Thoracic aorta (tissue), 2 donors: ENCODE results near the gene KAZN. TPM values are rescaled to one million over a fixed set of nuclear protein-coding genes. Genes with fewer than 3 reads are reported as not detected.

Source experiments
- ATAC-seq: fragments of 150-250 bp; one replicate; pipeline ENCODE4 v1.8.0; 2017; ENCODE audit warnings: low read depth; ENCODE audit not compliant: insufficient number of reproducible peaks, low FRiP score
- DNase-seq: peaks from one replicate; pipeline ENCODE4 v3.0.0-alpha.2; 2020; ENCODE audit warnings: low spot score
- H3K27ac ChIP-seq, 2 donors: fragments of 200-600 bp; sonication (generic); 1 replicate in 1 of 2; 2 replicates in 1 of 2; pipeline ENCODE4 v1.5.1; 2016; ENCODE audit warnings: mild to moderate bottlenecking in 2 of 2, moderate library complexity in 2 of 2
- H3K27me3 ChIP-seq: fragments of 200-600 bp; sonication (generic); replicated peaks from 2 replicates; pipeline ENCODE4 v1.6.0; 2016; ENCODE audit warnings: mild to moderate bottlenecking; ENCODE audit not compliant: insufficient read depth
- H3K36me3 ChIP-seq: fragments of 200-600 bp; sonication (generic); one replicate; pipeline ENCODE4 v1.5.1; 2016
- H3K4me1 ChIP-seq, 2 donors: fragments of 200-600 bp; sonication (generic); 1 replicate in 1 of 2; 2 replicates in 1 of 2; pipeline versions ENCODE4 v1.5.1 to v1.6.0; 2016; ENCODE audit warnings: low read depth in 2 of 2, mild to moderate bottlenecking in 1 of 2; ENCODE audit not compliant: control insufficient read depth in 1 of 2
- H3K4me3 ChIP-seq: fragments of 200-600 bp; sonication (generic); 2 replicates; pipeline ENCODE4 v1.5.1; 2016; ENCODE audit warnings: mild to moderate bottlenecking
- H3K9me3 ChIP-seq: fragments of 200-600 bp; sonication (generic); 2 replicates; pipeline ENCODE4 v1.5.1; 2016
- CTCF ChIP-seq: fragments of 200-600 bp; sonication (generic); IDR thresholded peaks from one replicate; pipeline ENCODE4 v1.5.1; 2019; ENCODE audit warnings: antibody characterized with exemption
- total RNA-seq, 2 donors: library from RNA; depleted of rRNA; stranded (reverse); fragments of >200 nt; gene quantifications; one replicate each; pipeline versions ENCODE4 v1.1.0 to v1.2.3, GENCODE V29; 2016

The KAZN gene
- total RNA-seq, 2 donors from 2014 or later: 17.4 to 30.3 TPM

GRCh38 chr1:14926229-14926628 lies 327.7 kb downstream of the KAZN start:
- no peak for TF ChIP-seq CTCF
- ATAC-seq: no peak
- DNase-seq: no peak

DNA sequence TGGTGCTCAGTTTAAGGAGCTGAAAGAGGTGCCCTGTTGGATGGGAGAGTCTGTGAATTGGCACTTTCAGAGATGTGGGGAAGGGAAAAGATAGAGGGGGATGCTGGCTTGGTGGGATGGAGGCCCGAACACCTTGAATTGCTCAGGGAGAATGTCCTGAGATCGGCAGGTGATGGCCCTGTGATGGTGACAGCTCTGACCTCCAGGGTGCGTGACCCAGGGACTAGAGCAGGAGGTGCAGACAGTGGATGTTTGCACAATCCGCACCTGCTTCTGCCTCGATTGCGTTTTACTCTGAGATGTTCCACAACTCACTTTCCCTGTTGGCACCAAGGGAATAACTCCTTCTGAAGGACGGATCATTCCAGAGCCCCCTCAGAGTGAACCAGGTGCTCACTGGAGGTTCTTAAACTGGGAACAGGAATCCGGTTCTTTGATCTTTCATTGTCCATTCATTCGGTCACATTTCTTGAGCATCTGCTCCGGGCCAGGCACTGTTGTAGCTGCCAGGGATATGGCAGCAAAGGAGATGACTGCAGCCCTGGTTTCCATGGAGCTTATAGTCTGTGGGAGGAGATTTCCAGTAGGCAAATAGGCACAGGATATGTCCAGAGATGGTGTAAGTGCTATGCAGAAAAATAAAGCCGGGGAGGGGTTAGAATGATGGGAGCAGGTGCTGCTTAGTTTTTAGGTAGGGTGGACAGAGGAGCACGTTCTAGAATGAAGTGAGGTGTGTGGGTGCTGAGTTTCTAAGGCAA lies 328.5 kb downstream of the KAZN start:
- peaks cover 7 to 13% of the 10 kb centered on the region in 2 donors for H3K4me1 ChIP-seq
- ATAC-seq (no peak), DNase-seq (no peak)
- TF ChIP-seq CTCF: no peak
- H3K4me3 ChIP-seq: no peak overlapping the region
- H3K36me3 ChIP-seq: no peaks in the 10 kb centered on the region
- no peaks in the 10 kb centered on the region for H3K9me3 ChIP-seq
- H3K27me3 ChIP-seq: no peaks in the 10 kb centered on the region
- H3K27ac ChIP-seq: no peak overlapping the region

More at GRCh38 chr1:14926229-14926628, 327.7 kb downstream of the KAZN start:
- peaks cover 7 to 13% of the 10 kb centered on the region in 2 donors for H3K4me1 ChIP-seq
- H3K9me3 ChIP-seq: no peaks in the 10 kb centered on the region
- H3K27me3 ChIP-seq: no peaks in the 10 kb centered on the region
- H3K4me3 ChIP-seq: no peak overlapping the region
- no peak overlapping the region for H3K27ac ChIP-seq
- H3K36me3 ChIP-seq: no peaks in the 10 kb centered on the region

- Histone ChIP-seq H3K9me3 (no peaks in the 10 kb centered on the region), H3K4me3 (no peak overlapping the region), H3K4me1 (peaks cover 7 to 13% of the 10 kb centered on the region in 2 donors), H3K27ac (no peak overlapping the region), H3K36me3 (no peaks in the 10 kb centered on the region), H3K27me3 (no peaks in the 10 kb centered on the region)
- TF ChIP-seq CTCF: no peak
- DNase-seq: no peak
- no peak for ATAC-seq
Observed at GRCh38 chr1:14928412-14928811, 329.9 kb downstream of the KAZN start.

- Histone ChIP-seq H3K36me3 (no peaks in the 10 kb centered on the region), H3K4me1 (peaks cover 7 to 13% of the 10 kb centered on the region in 2 donors), H3K9me3 (no peaks in the 10 kb centered on the region), H3K27ac (no peak overlapping the region), H3K27me3 (no peaks in the 10 kb centered on the region), H3K4me3 (no peak overlapping the region)
- ATAC-seq (no peak), DNase-seq (no peak)
- no peak for TF ChIP-seq CTCF
Observed at GRCh38 chr1:14928886-14929546, 330.5 kb downstream of the KAZN start.

DNA sequence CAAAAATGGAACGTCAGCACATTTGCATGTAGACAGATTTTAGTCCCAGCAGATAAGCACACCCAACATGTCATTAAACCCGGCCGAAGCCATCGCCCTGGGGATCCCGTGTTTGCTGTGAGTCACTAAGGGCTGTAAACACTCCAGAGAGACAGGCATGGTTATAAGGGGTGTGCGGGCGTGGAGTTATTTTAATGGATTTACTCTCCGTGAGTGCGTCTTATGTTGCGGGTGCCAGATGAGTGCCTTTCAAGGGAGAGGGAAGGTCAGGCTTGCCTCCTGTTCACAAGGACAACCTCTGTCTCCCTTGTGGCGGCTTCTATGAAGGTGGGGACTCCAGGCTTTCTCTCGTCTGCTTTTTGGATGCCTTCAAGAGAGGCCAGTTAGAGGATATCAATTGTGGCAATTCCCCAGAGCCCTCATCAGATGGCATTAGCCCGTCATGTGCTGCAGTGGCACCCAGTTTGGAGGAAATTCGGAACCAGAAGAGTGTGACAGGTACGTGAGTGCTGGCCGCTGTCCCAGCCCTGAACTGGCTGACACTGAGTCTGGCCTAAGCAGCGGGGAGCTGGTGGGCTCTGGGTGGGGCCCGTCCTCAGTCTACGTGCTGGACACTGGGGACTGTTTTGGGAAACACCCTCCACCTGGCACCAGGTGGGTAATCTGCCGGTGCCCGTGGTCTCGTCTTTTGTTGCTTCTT lies 331.2 kb downstream of the KAZN start:
- DNase-seq: no peak
- no peak for TF ChIP-seq CTCF
- no peak overlapping the region for H3K4me3 ChIP-seq
- ATAC-seq: no peak
- no peaks in the 10 kb centered on the region for H3K27me3 ChIP-seq
- no peaks in the 10 kb centered on the region for H3K36me3 ChIP-seq
- H3K9me3 ChIP-seq: no peaks in the 10 kb centered on the region
- H3K4me1 ChIP-seq: peaks cover 7 to 12% of the 10 kb centered on the region in 2 donors
- no peak overlapping the region for H3K27ac ChIP-seq
